HG03095 (cell line): ENCODE measurements around the gene MXRA8.

Experiments
- ATAC-seq: cut with Tn5 transposase; IDR thresholded peaks from one replicate; pipeline ENCODE4 v1.9.1; 2021; ENCODE audit warnings: moderate library complexity; ENCODE audit not compliant: unreplicated experiment

MXRA8 gene

DNA sequence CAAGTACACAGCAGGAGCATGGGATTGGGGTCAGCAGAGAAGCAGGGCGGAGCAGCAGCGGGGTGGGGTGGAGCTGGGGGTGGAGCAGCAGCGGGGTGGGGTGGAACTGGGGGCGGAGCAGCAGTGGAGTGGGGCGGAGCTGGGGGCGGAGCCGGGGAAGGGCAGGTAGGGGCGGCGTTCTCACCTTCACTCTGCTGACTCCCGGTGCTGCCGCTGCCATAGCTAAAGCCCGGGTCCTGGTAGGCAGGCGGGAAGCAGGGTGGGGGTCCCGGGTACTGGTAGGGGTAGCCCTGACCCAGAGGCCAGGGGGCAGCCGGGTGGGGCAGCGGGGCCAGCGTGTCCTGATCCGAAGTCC lies 20.6 kb downstream of the MXRA8 start:
- ATAC-seq: no peak

DNA sequence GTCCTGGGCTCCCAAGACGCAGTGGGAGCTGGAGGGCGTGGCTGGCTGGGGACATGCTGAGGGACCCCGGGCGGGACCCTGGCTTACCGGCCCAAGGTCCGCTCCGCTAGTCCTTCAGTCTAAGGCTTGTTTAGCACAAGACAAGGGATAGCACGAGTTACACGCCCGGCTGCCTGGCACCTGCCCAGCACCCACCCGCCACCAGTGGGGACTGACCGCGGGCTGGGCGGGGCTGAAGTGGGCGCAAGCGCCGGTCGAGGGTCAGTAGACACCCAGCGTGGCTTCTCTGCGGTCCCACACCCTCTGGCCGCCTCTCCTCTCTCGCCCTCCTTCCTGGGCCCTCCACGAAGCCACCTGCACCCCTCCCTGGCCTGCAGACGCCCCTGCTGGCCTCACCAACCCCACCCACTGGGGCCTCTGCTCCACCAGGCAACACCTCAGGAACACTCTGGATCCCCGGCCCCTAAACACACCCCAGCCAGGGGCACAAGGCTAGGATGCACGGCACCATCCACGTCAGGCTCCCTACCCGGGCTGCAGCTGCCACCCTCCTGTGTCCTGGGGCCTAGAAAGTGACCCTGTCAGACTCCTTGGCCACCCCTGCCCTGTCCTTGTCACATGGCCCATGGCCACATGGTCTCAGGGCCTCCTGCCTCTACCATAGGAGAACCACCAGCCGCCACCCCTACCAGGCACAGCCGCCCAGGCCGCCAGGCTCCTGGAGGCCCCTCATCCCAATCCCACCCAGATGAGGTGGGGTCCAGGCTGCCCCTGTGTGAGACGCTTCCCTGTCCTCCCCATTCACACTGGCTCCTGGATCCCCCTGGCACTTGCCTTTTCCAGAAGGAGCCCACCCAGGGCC lies 21.2 kb downstream of the MXRA8 start:
- no peak for ATAC-seq

DNA sequence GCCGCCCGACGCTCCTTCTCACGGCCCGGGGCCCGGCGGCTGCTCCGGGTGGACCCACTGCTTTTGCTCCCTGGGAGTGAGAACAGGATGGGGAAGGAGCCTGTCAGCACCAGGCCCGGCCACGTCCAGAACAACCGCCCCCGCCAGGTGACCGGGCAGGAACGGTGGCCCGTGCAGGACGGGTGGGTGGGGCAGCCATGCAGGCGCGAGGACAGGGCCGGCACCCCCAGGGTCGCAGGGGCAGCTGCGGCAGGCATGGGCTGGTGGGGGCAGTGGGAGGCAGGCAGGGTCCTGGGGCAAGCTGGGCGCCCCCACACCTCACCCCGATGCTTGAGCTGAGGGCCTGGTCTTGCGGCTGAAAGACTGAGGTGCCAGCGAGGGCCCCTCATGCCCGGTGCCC lies 21.9 kb downstream of the MXRA8 start:
- no peak for ATAC-seq

DNA sequence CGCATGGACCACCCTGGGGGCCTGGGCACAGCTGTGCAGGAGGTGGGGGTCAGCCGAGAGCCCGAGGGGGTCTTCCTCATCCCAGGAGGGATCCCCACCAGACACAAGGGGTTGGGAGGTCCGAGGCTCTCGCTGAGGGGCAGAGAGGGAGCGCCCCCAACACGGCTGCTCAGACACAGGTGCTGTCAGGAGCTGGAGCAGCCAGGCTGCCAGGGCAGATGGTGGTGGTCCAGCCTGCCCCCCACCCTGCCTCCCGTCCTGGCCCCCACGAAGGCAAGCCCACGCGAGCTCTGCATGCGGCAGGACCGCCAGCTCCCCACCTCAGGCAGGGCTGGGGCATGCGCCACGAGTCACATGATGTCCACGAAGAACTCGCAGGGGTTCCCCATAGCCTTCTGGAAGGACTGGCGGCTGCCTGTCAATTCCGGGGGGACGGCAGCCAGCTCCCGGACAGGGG lies 22.5 kb downstream of the MXRA8 start:
- ATAC-seq: no peak

DNA sequence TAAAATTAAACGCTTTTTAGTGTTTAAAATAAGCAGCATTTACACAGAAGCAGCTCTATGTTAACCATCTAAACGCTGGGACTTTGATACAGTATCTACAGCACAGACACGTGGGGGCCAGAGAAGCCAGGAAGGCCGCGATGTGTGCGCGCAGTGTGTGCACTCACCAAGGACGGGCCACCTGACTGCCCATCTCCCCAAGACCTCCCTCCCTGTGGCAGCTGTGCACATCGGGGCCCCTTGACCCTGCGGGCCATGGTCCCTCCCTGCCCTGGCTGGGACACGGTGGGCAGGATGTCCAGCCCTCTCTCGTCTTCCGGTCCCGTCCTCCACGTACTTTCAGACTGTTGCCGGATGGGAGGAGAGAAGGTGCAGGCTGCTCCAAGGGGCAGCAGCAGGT lies 23.1 kb downstream of the MXRA8 start:
- no peak for ATAC-seq

DNA sequence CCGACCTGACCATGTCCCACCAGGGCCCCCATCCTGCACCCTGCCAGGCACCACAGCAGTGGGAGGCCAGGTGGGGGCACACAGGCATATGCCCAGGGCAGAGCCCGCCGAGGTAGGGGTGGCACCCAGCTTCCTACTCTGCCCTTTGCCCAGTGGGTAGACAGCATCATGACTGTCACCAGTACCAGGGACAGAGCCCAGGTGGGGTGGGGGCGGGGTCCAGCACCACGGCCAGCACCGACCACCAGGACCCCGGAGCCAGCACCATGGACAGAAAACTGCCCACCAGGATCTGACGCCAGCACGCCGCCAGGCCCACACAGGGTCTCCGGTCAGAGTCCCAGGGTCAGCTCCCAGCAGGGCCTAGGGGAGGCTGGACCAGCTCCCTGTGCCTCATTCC lies 23.5 kb downstream of the MXRA8 start:
- ATAC-seq: no peak

DNA sequence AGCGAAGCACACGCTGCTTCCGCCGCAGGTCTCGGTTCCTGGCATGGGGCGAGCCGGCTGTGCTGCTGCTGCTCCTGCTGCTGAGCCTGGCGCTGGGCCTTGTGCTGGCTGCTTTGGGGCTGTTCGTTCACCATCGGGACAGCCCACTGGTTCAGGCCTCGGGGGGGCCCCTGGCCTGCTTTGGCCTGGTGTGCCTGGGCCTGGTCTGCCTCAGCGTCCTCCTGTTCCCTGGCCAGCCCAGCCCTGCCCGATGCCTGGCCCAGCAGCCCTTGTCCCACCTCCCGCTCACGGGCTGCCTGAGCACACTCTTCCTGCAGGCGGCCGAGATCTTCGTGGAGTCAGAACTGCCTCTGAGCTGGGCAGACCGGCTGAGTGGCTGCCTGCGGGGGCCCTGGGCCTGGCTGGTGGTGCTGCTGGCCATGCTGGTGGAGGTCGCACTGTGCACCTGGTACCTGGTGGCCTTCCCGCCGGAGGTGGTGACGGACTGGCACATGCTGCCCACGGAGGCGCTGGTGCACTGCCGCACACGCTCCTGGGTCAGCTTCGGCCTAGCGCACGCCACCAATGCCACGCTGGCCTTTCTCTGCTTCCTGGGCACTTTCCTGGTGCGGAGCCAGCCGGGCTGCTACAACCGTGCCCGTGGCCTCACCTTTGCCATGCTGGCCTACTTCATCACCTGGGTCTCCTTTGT lies 24.7 kb downstream of the MXRA8 start:
- no peak for ATAC-seq

DNA sequence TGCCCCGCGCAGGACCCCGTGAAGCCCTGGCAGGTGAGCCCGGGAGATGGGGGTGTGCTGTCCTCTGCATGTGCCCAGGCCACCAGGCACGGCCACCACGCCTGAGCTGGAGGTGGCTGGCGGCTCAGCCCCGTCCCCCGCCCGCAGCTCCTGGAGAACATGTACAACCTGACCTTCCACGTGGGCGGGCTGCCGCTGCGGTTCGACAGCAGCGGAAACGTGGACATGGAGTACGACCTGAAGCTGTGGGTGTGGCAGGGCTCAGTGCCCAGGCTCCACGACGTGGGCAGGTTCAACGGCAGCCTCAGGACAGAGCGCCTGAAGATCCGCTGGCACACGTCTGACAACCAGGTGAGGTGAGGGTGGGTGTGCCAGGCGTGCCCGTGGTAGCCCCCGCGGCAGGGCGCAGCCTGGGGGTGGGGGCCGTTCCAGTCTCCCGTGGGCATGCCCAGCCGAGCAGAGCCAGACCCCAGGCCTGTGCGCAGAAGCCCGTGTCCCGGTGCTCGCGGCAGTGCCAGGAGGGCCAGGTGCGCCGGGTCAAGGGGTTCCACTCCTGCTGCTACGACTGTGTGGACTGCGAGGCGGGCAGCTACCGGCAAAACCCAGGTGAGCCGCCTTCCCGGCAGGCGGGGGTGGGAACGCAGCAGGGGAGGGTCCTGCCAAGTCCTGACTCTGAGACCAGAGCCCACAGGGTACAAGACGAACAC lies 25.4 kb downstream of the MXRA8 start:
- ATAC-seq: no peak

DNA sequence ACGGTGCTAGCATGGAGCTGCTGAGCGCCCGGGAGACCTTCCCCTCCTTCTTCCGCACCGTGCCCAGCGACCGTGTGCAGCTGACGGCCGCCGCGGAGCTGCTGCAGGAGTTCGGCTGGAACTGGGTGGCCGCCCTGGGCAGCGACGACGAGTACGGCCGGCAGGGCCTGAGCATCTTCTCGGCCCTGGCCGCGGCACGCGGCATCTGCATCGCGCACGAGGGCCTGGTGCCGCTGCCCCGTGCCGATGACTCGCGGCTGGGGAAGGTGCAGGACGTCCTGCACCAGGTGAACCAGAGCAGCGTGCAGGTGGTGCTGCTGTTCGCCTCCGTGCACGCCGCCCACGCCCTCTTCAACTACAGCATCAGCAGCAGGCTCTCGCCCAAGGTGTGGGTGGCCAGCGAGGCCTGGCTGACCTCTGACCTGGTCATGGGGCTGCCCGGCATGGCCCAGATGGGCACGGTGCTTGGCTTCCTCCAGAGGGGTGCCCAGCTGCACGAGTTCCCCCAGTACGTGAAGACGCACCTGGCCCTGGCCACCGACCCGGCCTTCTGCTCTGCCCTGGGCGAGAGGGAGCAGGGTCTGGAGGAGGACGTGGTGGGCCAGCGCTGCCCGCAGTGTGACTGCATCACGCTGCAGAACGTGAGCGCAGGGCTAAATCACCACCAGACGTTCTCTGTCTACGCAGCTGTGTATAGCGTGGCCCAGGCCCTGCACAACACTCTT lies 26.2 kb downstream of the MXRA8 start:
- no peak for ATAC-seq

DNA sequence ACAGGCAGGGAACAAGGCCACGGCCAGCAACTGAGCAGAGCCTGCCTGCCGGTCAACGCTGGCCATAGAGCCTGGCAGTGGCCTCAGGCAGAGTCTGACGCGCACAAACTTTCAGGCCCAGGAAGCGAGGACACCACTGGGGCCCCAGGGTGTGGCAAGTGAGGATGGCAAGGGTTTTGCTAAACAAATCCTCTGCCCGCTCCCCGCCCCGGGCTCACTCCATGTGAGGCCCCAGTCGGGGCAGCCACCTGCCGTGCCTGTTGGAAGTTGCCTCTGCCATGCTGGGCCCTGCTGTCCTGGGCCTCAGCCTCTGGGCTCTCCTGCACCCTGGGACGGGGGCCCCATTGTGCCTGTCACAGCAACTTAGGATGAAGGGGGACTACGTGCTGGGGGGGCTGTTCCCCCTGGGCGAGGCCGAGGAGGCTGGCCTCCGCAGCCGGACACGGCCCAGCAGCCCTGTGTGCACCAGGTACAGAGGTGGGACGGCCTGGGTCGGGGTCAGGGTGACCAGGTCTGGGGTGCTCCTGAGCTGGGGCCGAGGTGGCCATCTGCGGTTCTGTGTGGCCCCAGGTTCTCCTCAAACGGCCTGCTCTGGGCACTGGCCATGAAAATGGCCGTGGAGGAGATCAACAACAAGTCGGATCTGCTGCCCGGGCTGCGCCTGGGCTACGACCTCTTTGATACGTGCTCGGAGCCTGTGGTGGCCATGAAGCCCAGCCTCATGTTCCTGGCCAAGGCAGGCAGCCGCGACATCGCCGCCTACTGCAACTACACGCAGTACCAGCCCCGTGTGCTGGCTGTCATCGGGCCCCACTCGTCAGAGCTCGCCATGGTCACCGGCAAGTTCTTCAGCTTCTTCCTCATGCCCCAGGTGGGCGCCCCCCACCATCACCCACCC lies 27.0 kb downstream of the MXRA8 start, which contains the start of gene TAS1R3:
TSS of gene TAS1R3 (plus strand) at position 213 of the 898 bp plus-strand sequence. CDS start at position 279, 66 bp downstream.
- ATAC-seq: no peak

DNA sequence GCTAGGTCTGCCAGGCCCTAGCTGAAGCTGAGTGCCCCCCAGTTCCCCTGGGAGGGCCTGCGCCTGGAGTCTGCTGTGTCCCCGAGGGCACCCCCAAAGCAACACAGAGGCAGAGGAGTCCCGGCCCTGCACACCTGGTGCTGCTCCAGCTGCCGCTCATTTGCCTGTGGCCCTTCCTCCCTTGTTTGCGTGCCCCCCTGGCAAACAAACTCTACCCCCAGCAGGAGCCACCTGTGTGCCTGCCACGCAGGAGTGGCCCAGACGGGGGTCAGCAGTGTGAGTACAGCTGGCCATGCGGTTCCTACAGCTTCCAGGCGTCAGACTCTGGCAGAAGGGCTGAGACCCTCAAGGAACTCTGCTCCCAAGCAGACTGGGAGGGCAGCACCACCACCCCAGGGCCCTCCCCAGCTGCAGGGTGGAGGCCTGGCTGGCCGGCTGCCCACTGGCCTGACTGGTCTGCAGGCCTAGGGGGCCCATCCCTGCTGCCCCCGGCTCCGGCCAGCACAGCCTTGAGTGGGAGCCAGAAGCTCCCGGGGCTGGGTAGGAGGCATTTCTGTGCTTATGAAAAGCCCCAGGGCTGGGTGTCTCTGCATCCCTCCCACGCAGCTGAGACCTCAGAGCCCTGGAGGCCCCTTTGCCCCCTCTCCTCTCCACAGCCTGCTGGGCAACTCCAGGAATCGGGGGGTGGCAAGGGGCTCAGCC lies 27.8 kb downstream of the MXRA8 start:
- ATAC-seq: no peak

DNA sequence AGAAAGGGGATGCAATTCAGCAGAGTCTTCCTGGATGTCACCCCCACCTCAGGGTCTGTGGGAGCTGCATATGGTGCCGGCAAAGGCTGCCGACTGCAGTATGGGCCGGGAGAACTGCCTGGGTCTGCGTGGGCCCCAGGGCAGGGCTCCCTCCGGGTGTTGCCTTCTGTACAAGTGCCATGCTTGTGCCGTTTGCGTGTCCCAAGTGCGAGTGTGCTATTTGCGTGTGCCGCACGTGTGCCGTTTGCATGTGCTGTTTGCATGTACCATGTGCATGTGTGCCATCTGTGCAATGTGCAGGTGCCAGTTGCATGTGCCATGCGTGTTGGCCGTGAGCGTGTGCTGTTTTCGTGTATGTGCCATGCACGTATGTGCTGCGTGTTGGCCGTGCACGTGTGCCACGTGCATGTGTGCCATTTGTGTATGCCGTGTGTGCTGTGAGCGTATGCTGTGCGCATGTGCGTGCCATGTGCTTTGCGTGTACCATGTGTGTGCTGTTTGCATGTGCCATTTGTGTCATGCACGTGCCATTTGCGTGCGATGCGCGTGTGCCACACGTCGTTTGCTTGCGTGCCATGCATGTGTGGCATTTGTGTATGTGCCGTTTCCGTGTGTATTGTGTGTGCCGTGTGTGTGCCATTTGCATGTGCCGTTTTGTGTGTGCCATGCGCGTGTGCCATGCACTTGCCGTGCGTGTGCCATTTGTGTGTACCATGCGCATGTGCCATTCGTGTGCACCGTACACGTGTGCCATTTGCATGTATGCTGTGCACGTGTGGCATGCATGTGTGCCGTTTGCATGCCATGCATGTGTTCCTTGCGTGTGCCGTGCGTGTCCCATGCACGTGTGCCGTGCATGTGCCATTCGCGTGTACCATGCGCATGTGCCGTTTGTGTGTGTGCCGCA lies 28.8 kb downstream of the MXRA8 start:
- ATAC-seq: no peak

DNA sequence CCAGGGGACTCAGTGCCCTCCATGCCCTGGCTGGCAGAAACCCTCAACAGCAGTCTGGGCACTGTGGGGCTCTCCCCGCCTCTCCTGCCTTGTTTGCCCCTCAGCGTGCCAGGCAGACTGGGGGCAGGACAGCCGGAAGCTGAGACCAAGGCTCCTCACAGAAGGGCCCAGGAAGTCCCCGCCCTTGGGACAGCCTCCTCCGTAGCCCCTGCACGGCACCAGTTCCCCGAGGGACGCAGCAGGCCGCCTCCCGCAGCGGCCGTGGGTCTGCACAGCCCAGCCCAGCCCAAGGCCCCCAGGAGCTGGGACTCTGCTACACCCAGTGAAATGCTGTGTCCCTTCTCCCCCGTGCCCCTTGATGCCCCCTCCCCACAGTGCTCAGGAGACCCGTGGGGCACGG lies 30.1 kb downstream of the MXRA8 start:
- no peak for ATAC-seq

DNA sequence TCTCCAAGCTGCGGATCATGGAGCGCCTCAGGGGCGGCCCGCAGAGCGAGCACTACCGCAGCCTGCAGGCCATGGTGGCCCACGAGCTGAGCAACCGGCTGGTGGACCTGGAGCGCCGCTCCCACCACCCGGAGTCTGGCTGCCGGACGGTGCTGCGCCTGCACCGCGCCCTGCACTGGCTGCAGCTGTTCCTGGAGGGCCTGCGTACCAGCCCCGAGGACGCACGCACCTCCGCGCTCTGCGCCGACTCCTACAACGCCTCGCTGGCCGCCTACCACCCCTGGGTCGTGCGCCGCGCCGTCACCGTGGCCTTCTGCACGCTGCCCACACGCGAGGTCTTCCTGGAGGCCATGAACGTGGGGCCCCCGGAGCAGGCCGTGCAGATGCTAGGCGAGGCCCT lies 31.1 kb downstream of the MXRA8 start:
- ATAC-seq: no peak

DNA sequence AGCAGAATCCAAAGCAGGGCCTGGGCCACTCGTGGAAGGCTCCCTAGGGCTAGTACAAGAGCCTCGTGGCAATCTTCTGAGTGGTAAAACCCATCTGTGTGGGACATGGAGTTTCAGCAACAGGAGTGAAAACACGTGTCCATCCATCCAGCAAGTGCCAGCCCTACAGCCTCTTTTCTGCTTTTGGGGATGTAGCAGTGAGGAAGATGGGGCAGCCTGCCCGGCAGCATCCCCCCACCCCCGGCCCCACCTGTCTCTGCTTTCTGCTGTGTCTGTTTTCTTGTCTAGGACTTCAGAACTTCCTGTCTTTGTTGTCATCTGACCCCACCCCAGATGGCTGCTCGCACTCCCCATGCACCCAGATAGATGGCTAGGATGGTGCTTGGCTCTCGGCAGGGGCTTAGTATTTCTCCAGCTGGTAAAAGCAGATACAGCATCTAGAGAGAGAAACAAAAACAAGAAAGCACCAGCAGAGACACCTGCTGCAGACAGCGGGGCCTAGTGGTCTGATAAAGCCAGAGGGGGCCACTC lies 32.2 kb downstream of the MXRA8 start:
- no peak for ATAC-seq

DNA sequence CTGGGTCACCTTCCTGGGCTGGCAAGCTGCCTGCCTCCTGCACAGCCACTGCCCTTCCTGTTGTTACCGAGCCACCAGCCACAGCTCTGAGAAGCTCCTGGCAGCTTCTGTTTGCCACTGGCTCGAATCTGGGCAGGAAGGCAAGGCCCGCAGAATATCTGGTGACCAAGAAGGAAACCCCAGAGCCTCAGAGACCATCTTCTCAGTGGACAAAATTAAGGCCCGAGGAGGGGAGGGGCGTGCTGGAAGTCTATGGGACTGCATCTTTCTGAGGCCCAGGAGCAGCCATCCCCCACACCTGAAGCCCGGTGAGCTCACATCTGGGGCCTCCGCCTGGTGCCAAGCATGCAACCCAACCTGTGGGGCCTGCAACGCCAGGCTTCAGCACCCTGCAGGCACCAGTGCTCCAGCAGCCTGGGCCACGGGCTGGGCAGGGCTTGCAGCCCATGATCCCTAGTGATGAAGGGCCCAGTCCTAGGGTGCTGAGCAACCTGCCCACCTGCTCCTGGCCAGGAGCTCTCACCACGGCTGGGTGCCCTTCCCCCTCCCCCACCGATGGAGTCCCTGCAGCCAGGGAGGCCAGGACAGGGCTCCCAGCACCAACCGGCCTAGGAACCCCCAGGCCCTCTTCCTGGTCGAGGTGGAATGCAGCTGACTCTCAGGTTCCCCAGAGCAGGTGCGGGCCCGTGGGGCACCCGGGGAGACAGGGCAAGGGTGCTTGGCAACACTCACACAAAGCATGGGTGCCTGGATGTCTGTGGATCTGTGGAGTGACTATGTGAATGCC lies 32.9 kb downstream of the MXRA8 start:
- no peak for ATAC-seq

DNA sequence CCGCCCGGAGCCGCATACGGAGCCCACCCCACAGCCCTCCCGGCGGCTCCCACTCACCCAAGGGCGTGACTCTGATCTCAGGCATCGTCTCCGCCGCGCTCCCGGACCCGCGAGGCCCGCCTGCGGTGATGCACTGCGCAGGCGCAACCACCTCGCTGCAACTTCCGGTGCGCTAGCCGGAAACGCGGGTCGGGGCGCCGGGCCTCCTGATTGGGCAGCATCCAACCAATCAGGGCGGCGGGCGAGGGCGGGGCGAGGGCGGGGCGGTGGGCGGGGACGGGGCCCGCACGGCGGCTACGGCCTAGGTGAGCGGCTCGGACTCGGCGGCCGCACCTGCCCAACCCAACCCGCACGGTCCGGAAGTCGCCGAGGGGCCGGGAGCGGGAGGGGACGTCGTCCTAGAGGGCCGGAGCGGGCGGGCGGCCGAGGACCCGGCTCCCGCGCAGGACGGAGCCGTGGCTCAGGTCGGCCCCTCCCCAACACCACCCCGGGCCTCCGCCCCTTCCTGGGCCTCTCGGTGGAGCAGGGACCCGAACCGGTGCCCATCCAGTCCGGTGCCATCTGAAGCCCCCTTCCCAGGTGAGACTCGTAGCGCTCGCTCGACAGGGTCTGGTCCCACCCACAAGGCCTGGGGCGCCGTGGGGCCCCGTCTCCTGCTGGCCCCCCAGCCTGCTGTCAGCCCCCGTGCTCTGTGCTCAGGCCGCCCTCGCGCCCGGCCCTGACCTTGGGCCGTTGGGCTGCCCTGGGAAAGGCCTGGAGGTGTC lies 33.6 kb downstream of the MXRA8 start, which contains the start of the genes CPTP and INTS11:
TSS of gene CPTP (plus strand) at position 279 of the 764 bp plus-strand sequence. CDS start 2,109 bp downstream, outside the sequence.
TSS of gene INTS11 (minus strand) at position 137 of the 764 bp plus-strand sequence. CDS start at position 85, 52 bp downstream.
- ATAC-seq: peak; percentile 65
